Retina (tissue), 1 donor: ENCODE measurements around the gene ARG2.

Experiments
- DNase-seq: peaks from one replicate; pipeline ENCODE4 v3.0.0-alpha.2; 2016

The ARG2 gene

GRCh38 chr14:67695394-67695949, 75.8 kb downstream of the ARG2 start, which contains the start of gene RDH11:
RDH11 (minus strand) TSS chr14:67695764; CDS start chr14:67695703, 61 bp downstream.
- peak; percentile 94 for DNase-seq

- no peak for DNase-seq
These were observed 77.3 kb downstream of the ARG2 start for GRCh38 chr14:67697006-67697405.

- no peak for DNase-seq
These were observed 78.5 kb downstream of the ARG2 start for GRCh38 chr14:67698179-67698578.
